Mucosa of descending colon (tissue), 3 donors: ENCODE measurements around the gene GRK5. TPM values are rescaled to one million over a fixed set of nuclear protein-coding genes. Genes with fewer than 3 reads are reported as not detected.
A peak's percentile ranks its signal among the peaks of the same experiment; 100 is the strongest.
"Not testable (repeated sequence)": the region's sequence is repeated elsewhere in the genome, so short reads cannot be mapped to it uniquely, and the experiment has no call there.

Experiments
- ATAC-seq: fragments of 200-7000 bp; cut with Tn5 transposase; one replicate; pipeline ENCODE4 v1.9.1; 2020; ENCODE audit warnings: mild to moderate bottlenecking, moderate library complexity
- DNase-seq, 3 donors: peaks; one replicate each; pipeline ENCODE4 v3.0.0-alpha.2; 2020
- H3K36me3 ChIP-seq: fragments of 200-600 bp; one replicate; pipeline ENCODE4 v1.8.0; 2021; ENCODE audit warnings: low read depth, mild to moderate bottlenecking
- H3K4me1 ChIP-seq: fragments of 200-600 bp; one replicate; pipeline ENCODE4 v1.8.0; 2021; ENCODE audit warnings: low read depth, mild to moderate bottlenecking
- H3K4me3 ChIP-seq: fragments of 200-600 bp; one replicate; pipeline ENCODE4 v1.8.0; 2021; ENCODE audit warnings: mild to moderate bottlenecking
- H3K9me3 ChIP-seq: fragments of 200-600 bp; one replicate; pipeline ENCODE4 v1.8.0; 2021; ENCODE audit warnings: mild to moderate bottlenecking
- intact Hi-C, 2 donors: fragments of 100-400 bp; cut with DNase I in 1 of 2; cut with micrococcal nuclease in 1 of 2; formaldehyde crosslinking; loops; one replicate each; pipeline versions ENCODE4 v1.11.0 to v1.11.1; 2022; cut with DNase I, micrococcal nuclease
- total RNA-seq, 3 donors: library from RNA; stranded (reverse); fragmentation: NEBNext Ultra II Directional in 2 of 3; extraction: Animal tissue kit (Norgen Biotek cat#: 25700) in 2 of 3; gene quantifications; one replicate each; pipeline versions ENCODE4 v1.2.1 to v1.2.4, GENCODE V29; 2021 to 2023
- TF ChIP-seq, protein P1 (sequence below): fragments of 200-600 bp; IDR thresholded peaks from one replicate; pipeline ENCODE4 v1.8.0; 2022; ENCODE audit warnings: antibody characterized with exemption, mild to moderate bottlenecking
- donor health status: DM: no; HTN: no; CAD: no; lungs with moderate emphysema.
- donor health status: DM: no; HTN: no; CAD: no.
- donor health status: DM: no; HTN: yes; CAD: no.

The GRK5 gene
- total RNA-seq, 3 donors from 2014 or later: 6.6 to 27.1 (median 8.3) TPM

GRCh38 chr10:119429771-119430170 is 222.4 kb downstream of the GRK5 start:
- H3K4me1 ChIP-seq: no peaks in the 10 kb centered on the region
- no peaks in the 10 kb centered on the region for H3K36me3 ChIP-seq
- TF ChIP-seq, protein P1, sequence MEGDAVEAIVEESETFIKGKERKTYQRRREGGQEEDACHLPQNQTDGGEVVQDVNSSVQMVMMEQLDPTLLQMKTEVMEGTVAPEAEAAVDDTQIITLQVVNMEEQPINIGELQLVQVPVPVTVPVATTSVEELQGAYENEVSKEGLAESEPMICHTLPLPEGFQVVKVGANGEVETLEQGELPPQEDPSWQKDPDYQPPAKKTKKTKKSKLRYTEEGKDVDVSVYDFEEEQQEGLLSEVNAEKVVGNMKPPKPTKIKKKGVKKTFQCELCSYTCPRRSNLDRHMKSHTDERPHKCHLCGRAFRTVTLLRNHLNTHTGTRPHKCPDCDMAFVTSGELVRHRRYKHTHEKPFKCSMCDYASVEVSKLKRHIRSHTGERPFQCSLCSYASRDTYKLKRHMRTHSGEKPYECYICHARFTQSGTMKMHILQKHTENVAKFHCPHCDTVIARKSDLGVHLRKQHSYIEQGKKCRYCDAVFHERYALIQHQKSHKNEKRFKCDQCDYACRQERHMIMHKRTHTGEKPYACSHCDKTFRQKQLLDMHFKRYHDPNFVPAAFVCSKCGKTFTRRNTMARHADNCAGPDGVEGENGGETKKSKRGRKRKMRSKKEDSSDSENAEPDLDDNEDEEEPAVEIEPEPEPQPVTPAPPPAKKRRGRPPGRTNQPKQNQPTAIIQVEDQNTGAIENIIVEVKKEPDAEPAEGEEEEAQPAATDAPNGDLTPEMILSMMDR: no peak
- intact Hi-C loops: no loop called here
- ATAC-seq (no peak), DNase-seq (no peak)
- no peak overlapping the region for H3K4me3 ChIP-seq
- H3K9me3 ChIP-seq: no peaks in the 10 kb centered on the region

DNA sequence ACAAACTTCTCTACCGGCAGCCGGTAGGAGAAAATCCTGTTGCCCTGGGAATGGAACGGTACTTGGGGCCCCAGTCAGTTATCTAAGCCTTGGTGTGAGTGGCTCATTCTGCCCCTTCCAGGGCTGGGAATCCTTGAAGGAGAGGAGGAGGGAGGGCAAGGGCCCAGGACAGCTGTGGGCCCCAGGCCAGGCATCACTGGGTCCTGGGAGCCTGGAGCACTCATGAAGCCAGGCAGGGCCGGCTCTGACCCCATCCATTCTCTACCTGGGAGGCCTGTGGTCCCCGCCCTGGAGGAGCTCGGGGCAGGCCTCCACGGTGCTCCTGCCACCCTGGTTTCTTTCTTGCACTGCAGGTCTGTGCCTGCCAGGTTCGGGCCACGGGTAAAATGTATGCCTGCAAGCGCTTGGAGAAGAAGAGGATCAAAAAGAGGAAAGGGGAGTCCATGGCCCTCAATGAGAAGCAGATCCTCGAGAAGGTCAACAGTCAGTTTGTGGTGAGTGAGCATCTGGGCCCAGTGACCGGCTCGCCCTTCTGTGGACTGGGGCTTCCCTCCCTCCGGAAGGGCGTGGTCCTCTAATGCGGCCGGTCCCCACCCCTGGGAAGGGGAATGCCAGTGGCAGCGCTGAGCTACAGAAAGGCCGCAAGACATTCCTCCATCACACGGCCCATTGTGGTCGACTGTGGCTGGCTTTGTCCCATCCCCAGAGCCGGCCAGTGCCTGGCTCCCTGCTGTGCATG is 223.8 kb downstream of the GRK5 start:
- no peak overlapping the region for H3K4me3 ChIP-seq
- TF ChIP-seq, protein P1: no peak
- intact Hi-C loops: no loop called here
- H3K36me3 ChIP-seq: no peaks in the 10 kb centered on the region
- peak in 1 of 3 donors; percentile 49 for DNase-seq
- H3K9me3 ChIP-seq: no peaks in the 10 kb centered on the region
- ATAC-seq: peak; percentile 26
- no peaks in the 10 kb centered on the region for H3K4me1 ChIP-seq

DNA sequence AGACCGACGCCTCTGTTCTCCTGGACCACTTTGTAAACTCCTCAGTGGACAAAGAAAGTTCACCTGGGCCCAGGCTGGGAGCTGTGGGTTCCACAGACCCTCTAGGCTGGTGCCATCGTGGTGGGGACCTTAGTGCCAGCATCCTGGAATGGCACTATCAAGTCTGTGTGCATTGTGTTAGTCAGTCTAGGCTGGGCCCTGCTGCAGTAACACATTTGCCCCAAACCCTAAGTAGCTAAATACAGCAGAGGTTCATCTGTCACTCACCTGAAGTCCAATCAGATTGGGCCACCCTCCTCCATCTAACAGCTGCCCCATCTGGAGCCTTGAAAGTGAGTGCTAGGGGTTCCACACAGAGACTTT is 224.4 kb downstream of the GRK5 start:
- DNase-seq (no peak), ATAC-seq (no peak)
- no peaks in the 10 kb centered on the region for H3K9me3 ChIP-seq
- intact Hi-C loops: no loop called here
- H3K4me3 ChIP-seq: no peak overlapping the region
- no peaks in the 10 kb centered on the region for H3K36me3 ChIP-seq
- H3K4me1 ChIP-seq: no peaks in the 10 kb centered on the region
- TF ChIP-seq, protein P1: no peak

DNA sequence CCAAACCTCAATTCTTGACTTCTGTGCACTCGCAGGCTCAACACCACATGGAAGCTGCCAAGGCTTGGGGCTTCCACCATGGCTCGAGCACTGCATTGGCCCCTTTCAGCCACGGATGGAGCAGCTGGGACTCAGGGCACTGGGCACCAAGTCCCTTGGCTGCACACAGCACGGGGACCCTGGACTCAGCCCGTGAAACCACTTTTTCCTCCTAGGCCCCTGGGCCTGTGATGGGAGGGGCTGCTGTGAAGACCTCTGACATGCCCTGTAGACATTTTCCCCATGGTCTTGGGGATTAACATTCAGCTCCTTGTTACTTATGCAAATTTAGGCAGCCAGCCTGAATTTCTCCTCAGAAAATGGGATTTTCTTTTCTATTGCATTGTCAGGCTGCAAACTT is 227.6 kb downstream of the GRK5 start:
- ATAC-seq, H3K36me3 ChIP-seq: not testable (repeated sequence)

GRCh38 chr10:119438717-119439116 is 231.3 kb downstream of the GRK5 start:
- no peaks in the 10 kb centered on the region for H3K9me3 ChIP-seq
- DNase-seq (no peak), ATAC-seq (no peak)
- H3K36me3 ChIP-seq: no peaks in the 10 kb centered on the region
- intact Hi-C loops: no loop called here
- TF ChIP-seq, protein P1: no peak
- no peaks in the 10 kb centered on the region for H3K4me1 ChIP-seq
- H3K4me3 ChIP-seq: no peak overlapping the region

More for the DNA sequence above, 227.6 kb downstream of the GRK5 start:
- intact Hi-C loops, DNase-seq, H3K9me3 ChIP-seq, H3K4me3 ChIP-seq, H3K4me1 ChIP-seq: not testable (repeated sequence)

DNA sequence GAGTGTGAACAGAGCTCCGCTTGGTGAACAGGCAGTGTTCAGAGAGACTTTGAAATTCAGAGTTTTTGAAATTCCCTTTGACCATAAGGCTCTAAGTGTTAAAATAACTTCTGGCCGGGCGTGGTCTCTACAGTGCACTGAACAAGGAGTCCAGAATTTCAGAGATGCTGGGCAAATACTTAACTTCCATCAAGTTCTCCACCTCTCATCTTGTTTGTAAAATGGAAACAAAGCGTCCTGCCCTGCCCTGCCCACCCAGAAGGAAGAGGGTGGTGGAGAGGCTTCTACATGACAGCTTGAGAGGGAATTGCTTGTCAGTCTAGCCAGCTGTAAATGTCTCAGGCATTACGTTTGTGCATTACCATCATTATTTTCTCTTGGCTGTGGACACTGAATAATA is 232.6 kb downstream of the GRK5 start:
- Histone ChIP-seq H3K36me3 (no peaks in the 10 kb centered on the region), H3K9me3 (no peaks in the 10 kb centered on the region), H3K4me1 (no peaks in the 10 kb centered on the region), H3K4me3 (no peak overlapping the region)
- intact Hi-C loops: loop anchor here in 1 of 2 donors (10.0 kb wide), 1 partner anchor 235 kb away; the partner anchor contains the start of gene GRK5
- TF ChIP-seq, protein P1: no peak
- ATAC-seq (no peak), DNase-seq (no peak)
